ENCODE results near the gene ZXDA.

DNA sequence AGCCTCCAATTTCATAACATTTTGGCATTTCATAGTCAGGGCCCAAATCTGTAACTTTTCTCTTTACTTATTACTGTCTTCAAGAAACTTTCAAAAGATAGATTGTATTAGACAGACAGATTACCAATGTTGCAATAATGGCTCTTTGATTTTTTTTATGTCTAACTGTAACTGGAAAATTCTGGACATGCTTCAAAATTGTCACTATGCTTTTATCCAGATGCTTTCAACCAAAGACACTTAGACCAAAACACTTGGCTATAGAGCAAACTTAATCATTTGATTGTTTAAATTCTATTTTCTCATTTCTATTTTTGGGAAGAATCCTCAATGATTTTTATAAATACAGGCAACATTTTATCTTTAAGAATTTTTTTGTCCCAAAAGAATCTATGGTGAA is 10.4 kb downstream of the ZXDA start:
- no peak for TF ChIP-seq CTCF (optimal IDR thresholded peaks at IDR 0.05 in 1 of 3, IDR thresholded peaks at IDR 0.05 in 1 of 3, conservative IDR thresholded peaks at IDR 0.05 in 1 of 3; ENCODE audit: extremely low read depth in 1 of 3, insufficient read depth in 2 of 3, low read length in 3 of 3)
- TF ChIP-seq EZH2 (IDR thresholded peaks at IDR 0.05; ENCODE audit: low read length): no peak
